MG63 (cell line): ENCODE measurements around the gene FRY. TPM values are rescaled to one million over a fixed set of nuclear protein-coding genes. Genes with fewer than 3 reads are reported as not detected.

ENCODE experiments used
- DNase-seq: peaks from one replicate; pipeline ENCODE4 v3.0.0-alpha.2; 2020
- H3K27me3 ChIP-seq: fragments of 250-450 bp; sonication (Bioruptor Pico); 2 replicates; pipeline ENCODE4 v1.5.1; 2020; ENCODE audit warnings: mild to moderate bottlenecking, moderate library complexity
- H3K36me3 ChIP-seq: fragments of 250-450 bp; sonication (Bioruptor Pico); 2 replicates; pipeline ENCODE4 v1.5.1; 2020; ENCODE audit warnings: mild to moderate bottlenecking, moderate library complexity
- H3K4me3 ChIP-seq: fragments of 250-450 bp; sonication (Bioruptor Pico); 2 replicates; pipeline ENCODE4 v1.5.1; 2020; ENCODE audit warnings: mild to moderate bottlenecking, moderate library complexity
- H3K9me3 ChIP-seq: fragments of 250-450 bp; sonication (Bioruptor Pico); 2 replicates; pipeline ENCODE4 v1.5.1; 2020; ENCODE audit warnings: mild to moderate bottlenecking, moderate library complexity
- total RNA-seq: library from RNA; depleted of rRNA; stranded (reverse); fragments of >200 nt; shearing (Covaris generic); gene quantifications from 2 replicates; pipeline ENCODE4 v1.2.3, GENCODE V29; 2014; ENCODE audit warnings: low replicate concordance

FRY gene
- total RNA-seq, 1 experiment from 2014 or later = 0.79 TPM

GRCh38 chr13:32086791-32087441 lies 55.3 kb downstream of the FRY start:
- no peak overlapping the region for H3K4me3 ChIP-seq
- H3K36me3 ChIP-seq = no peaks in the 10 kb centered on the region
- H3K27me3 ChIP-seq = no peaks in the 10 kb centered on the region
- DNase-seq = no peak
- H3K9me3 ChIP-seq = no peaks in the 10 kb centered on the region

- DNase-seq = no peak
- Histone ChIP-seq H3K9me3 (no peaks in the 10 kb centered on the region), H3K36me3 (no peaks in the 10 kb centered on the region), H3K4me3 (no peak overlapping the region), H3K27me3 (no peaks in the 10 kb centered on the region)
These were observed 56.6 kb downstream of the FRY start for GRCh38 chr13:32087955-32088747.

GRCh38 chr13:32092496-32092895 lies 60.9 kb downstream of the FRY start:
- no peaks in the 10 kb centered on the region for H3K27me3 ChIP-seq
- H3K36me3 ChIP-seq = no peaks in the 10 kb centered on the region
- H3K4me3 ChIP-seq = no peak overlapping the region
- no peaks in the 10 kb centered on the region for H3K9me3 ChIP-seq
- DNase-seq = no peak

- no peak for DNase-seq
- Histone ChIP-seq H3K27me3 (no peaks in the 10 kb centered on the region), H3K9me3 (no peaks in the 10 kb centered on the region), H3K36me3 (no peaks in the 10 kb centered on the region), H3K4me3 (no peak overlapping the region)
These were observed 61.4 kb downstream of the FRY start for GRCh38 chr13:32093006-32093405.

GRCh38 chr13:32098272-32098671 lies 66.7 kb downstream of the FRY start:
- no peaks in the 10 kb centered on the region for H3K9me3 ChIP-seq
- no peaks in the 10 kb centered on the region for H3K27me3 ChIP-seq
- H3K4me3 ChIP-seq = no peak overlapping the region
- no peaks in the 10 kb centered on the region for H3K36me3 ChIP-seq
- DNase-seq = no peak

- no peak overlapping the region for H3K4me3 ChIP-seq
- H3K9me3 ChIP-seq = no peaks in the 10 kb centered on the region
- DNase-seq = no peak
- no peaks in the 10 kb centered on the region for H3K27me3 ChIP-seq
- H3K36me3 ChIP-seq = no peaks in the 10 kb centered on the region
These were observed 74.2 kb downstream of the FRY start for GRCh38 chr13:32105653-32106313.

- Histone ChIP-seq H3K27me3 (no peaks in the 10 kb centered on the region), H3K9me3 (no peaks in the 10 kb centered on the region), H3K36me3 (no peaks in the 10 kb centered on the region), H3K4me3 (no peak overlapping the region)
- no peak for DNase-seq
These were observed 75.9 kb downstream of the FRY start for GRCh38 chr13:32107474-32107873.

- no peak for DNase-seq
These were observed 76.4 kb downstream of the FRY start for GRCh38 chr13:32107973-32108372.

GRCh38 chr13:32113532-32113931 lies 82.0 kb downstream of the FRY start:
- Histone ChIP-seq H3K9me3 (no peaks in the 10 kb centered on the region), H3K36me3 (no peaks in the 10 kb centered on the region), H3K27me3 (no peaks in the 10 kb centered on the region), H3K4me3 (no peak overlapping the region)
- DNase-seq = no peak

More at GRCh38 chr13:32107973-32108372, 76.4 kb downstream of the FRY start:
- no peaks in the 10 kb centered on the region for H3K9me3 ChIP-seq
- H3K4me3 ChIP-seq = no peak overlapping the region
- H3K36me3 ChIP-seq = no peaks in the 10 kb centered on the region
- no peaks in the 10 kb centered on the region for H3K27me3 ChIP-seq

GRCh38 chr13:32114284-32114950 lies 82.8 kb downstream of the FRY start:
- H3K9me3 ChIP-seq = no peaks in the 10 kb centered on the region

GRCh38 chr13:32115066-32115465 lies 83.5 kb downstream of the FRY start:
- Histone ChIP-seq H3K4me3 (no peak overlapping the region), H3K36me3 (no peaks in the 10 kb centered on the region), H3K9me3 (no peaks in the 10 kb centered on the region), H3K27me3 (no peaks in the 10 kb centered on the region)
- DNase-seq = no peak

More at GRCh38 chr13:32114284-32114950, 82.8 kb downstream of the FRY start:
- DNase-seq = no peak
- Histone ChIP-seq H3K36me3 (no peaks in the 10 kb centered on the region), H3K27me3 (no peaks in the 10 kb centered on the region), H3K4me3 (no peak overlapping the region)

GRCh38 chr13:32116210-32116609 lies 84.6 kb downstream of the FRY start:
- no peaks in the 10 kb centered on the region for H3K27me3 ChIP-seq
- DNase-seq = no peak
- H3K4me3 ChIP-seq = no peak overlapping the region
- no peaks in the 10 kb centered on the region for H3K36me3 ChIP-seq
- no peaks in the 10 kb centered on the region for H3K9me3 ChIP-seq

GRCh38 chr13:32117001-32117400 lies 85.4 kb downstream of the FRY start:
- no peak for DNase-seq
- H3K36me3 ChIP-seq = no peaks in the 10 kb centered on the region
- H3K9me3 ChIP-seq = no peaks in the 10 kb centered on the region
- no peak overlapping the region for H3K4me3 ChIP-seq
- no peaks in the 10 kb centered on the region for H3K27me3 ChIP-seq

- Histone ChIP-seq H3K27me3 (no peaks in the 10 kb centered on the region), H3K36me3 (no peaks in the 10 kb centered on the region), H3K4me3 (no peak overlapping the region), H3K9me3 (peaks cover 3% of the 10 kb centered on the region; the same call in 1 of the 2 replicates)
- DNase-seq = no peak
These were observed 86.1 kb downstream of the FRY start for GRCh38 chr13:32117701-32118100.

GRCh38 chr13:32121316-32121715 lies 89.7 kb downstream of the FRY start:
- no peaks in the 10 kb centered on the region for H3K36me3 ChIP-seq
- no peak for DNase-seq
- no peaks in the 10 kb centered on the region for H3K27me3 ChIP-seq
- peaks cover 4% of the 10 kb centered on the region; the same call in 1 of the 2 replicates for H3K9me3 ChIP-seq
- no peak overlapping the region for H3K4me3 ChIP-seq

- Histone ChIP-seq H3K4me3 (no peak overlapping the region), H3K36me3 (no peaks in the 10 kb centered on the region)
These were observed 93.2 kb downstream of the FRY start for GRCh38 chr13:32124743-32125142.

GRCh38 chr13:32125221-32125689 lies 93.7 kb downstream of the FRY start:
- Histone ChIP-seq H3K27me3 (no peaks in the 10 kb centered on the region), H3K4me3 (no peak overlapping the region), H3K36me3 (no peaks in the 10 kb centered on the region), H3K9me3 (peaks cover 4% of the 10 kb centered on the region; the same call in 1 of the 2 replicates)
- DNase-seq = peak; percentile 34

More at GRCh38 chr13:32124743-32125142, 93.2 kb downstream of the FRY start:
- DNase-seq = no peak
- peaks cover 4% of the 10 kb centered on the region; the same call in 1 of the 2 replicates for H3K9me3 ChIP-seq
- no peaks in the 10 kb centered on the region for H3K27me3 ChIP-seq
